Nephron progenitor cell (in vitro differentiated cells): ENCODE results near the gene ADAMTS13.

Experiments used
- DNase-seq: peaks from one replicate; pipeline ENCODE4 v3.0.0; 2021
- H3K27ac Mint-ChIP-seq: 2 replicates; pipeline ENCODE4 v1.8.0; 2021; ENCODE audit warnings: mild to moderate bottlenecking, moderate library complexity, mixed read lengths
- H3K27me3 Mint-ChIP-seq: 2 replicates; pipeline ENCODE4 v1.8.0; 2021; ENCODE audit warnings: mild to moderate bottlenecking, low read depth, mixed read lengths; ENCODE audit not compliant: poor library complexity
- H3K36me3 Mint-ChIP-seq: 2 replicates; pipeline ENCODE4 v1.8.0; 2021; ENCODE audit warnings: low read depth, mixed read lengths
- H3K4me1 Mint-ChIP-seq: 2 replicates; pipeline ENCODE4 v1.8.0; 2021; ENCODE audit warnings: mixed read lengths
- H3K4me3 Mint-ChIP-seq: 2 replicates; pipeline ENCODE4 v1.8.0; 2021; ENCODE audit warnings: mild to moderate bottlenecking, moderate library complexity, mixed read lengths
- H3K9me3 Mint-ChIP-seq: 2 replicates; pipeline ENCODE4 v1.8.0; 2021; ENCODE audit warnings: mild to moderate bottlenecking, moderate library complexity, mixed read lengths
- CTCF ChIP-seq: fragments of 200-600 bp; sonication (generic); IDR thresholded peaks from 2 replicates; pipeline ENCODE4 v1.5.0; 2021; ENCODE audit warnings: antibody characterized with exemption

ADAMTS13 gene

GRCh38 chr9:133425049-133425632 is 3.0 kb downstream of the ADAMTS13 start:
- peaks cover 33% of the 10 kb centered on the region for H3K27me3 Mint-ChIP-seq
- peaks cover 18% of the 10 kb centered on the region for H3K36me3 Mint-ChIP-seq
- no peak for TF ChIP-seq CTCF
- no peak for DNase-seq
- no peak overlapping the region for H3K4me3 Mint-ChIP-seq
- H3K27ac Mint-ChIP-seq, result no peak overlapping the region
- H3K4me1 Mint-ChIP-seq, result peaks cover 27% of the 10 kb centered on the region
- H3K9me3 Mint-ChIP-seq, result peaks cover 17% of the 10 kb centered on the region

GRCh38 chr9:133426011-133426410 is 3.8 kb downstream of the ADAMTS13 start:
- DNase-seq, result no peak
- Mint-ChIP-seq H3K27me3 (peaks cover 41% of the 10 kb centered on the region), H3K36me3 (peaks cover 18% of the 10 kb centered on the region), H3K4me3 (no peak overlapping the region), H3K4me1 (peaks cover 23% of the 10 kb centered on the region), H3K9me3 (peaks cover 17% of the 10 kb centered on the region), H3K27ac (no peak overlapping the region)
- TF ChIP-seq CTCF, result no peak

- H3K9me3 Mint-ChIP-seq, result peaks cover 17% of the 10 kb centered on the region
These were observed 5.6 kb downstream of the ADAMTS13 start for GRCh38 chr9:133427658-133428348.

GRCh38 chr9:133428617-133429101 is 6.5 kb downstream of the ADAMTS13 start:
- DNase-seq, result peak; percentile 72
- TF ChIP-seq CTCF, result no peak
- H3K27ac Mint-ChIP-seq, result no peak overlapping the region
- peaks cover 17% of the 10 kb centered on the region for H3K9me3 Mint-ChIP-seq
- no peak overlapping the region for H3K4me3 Mint-ChIP-seq
- H3K27me3 Mint-ChIP-seq, result peaks cover 44% of the 10 kb centered on the region
- H3K4me1 Mint-ChIP-seq, result peaks cover 6% of the 10 kb centered on the region
- H3K36me3 Mint-ChIP-seq, result peaks cover 18% of the 10 kb centered on the region

More at GRCh38 chr9:133427658-133428348, 5.6 kb downstream of the ADAMTS13 start:
- Mint-ChIP-seq H3K36me3 (peaks cover 18% of the 10 kb centered on the region), H3K4me3 (peak overlapping the region; percentile 71), H3K27me3 (peaks cover 47% of the 10 kb centered on the region), H3K4me1 (peaks cover 10% of the 10 kb centered on the region), H3K27ac (no peak overlapping the region)
- no peak for TF ChIP-seq CTCF
- no peak for DNase-seq

- Mint-ChIP-seq H3K4me3 (peak overlapping the region; percentile 42), H3K9me3 (peaks cover 17% of the 10 kb centered on the region), H3K27ac (no peak overlapping the region), H3K36me3 (peaks cover 18% of the 10 kb centered on the region), H3K4me1 (peaks cover 6% of the 10 kb centered on the region), H3K27me3 (peaks cover 44% of the 10 kb centered on the region)
- no peak for DNase-seq
- TF ChIP-seq CTCF, result no peak
These were observed 7.0 kb downstream of the ADAMTS13 start for GRCh38 chr9:133429214-133429613.
